Left ventricle myocardium inferior (tissue), 1 donor: ENCODE data around the gene CALM3. TPM values are rescaled to one million over a fixed set of nuclear protein-coding genes. Genes with fewer than 3 reads are reported as not detected.
A peak's percentile ranks its signal among the peaks of the same experiment; 100 is the strongest.

ENCODE experiments used
- DNase-seq: peaks from one replicate; pipeline ENCODE4 v3.0.0-alpha.2; 2020
- H3K27ac ChIP-seq: fragments of 200-600 bp; replicated peaks from 2 replicates; pipeline ENCODE4 v1.8.0; 2021
- H3K27me3 ChIP-seq: fragments of 200-600 bp; 2 replicates; pipeline ENCODE4 v1.8.0; 2021; ENCODE audit warnings: low read depth
- H3K36me3 ChIP-seq: fragments of 200-600 bp; 2 replicates; pipeline ENCODE4 v1.8.0; 2021
- H3K4me1 ChIP-seq: fragments of 200-600 bp; 2 replicates; pipeline ENCODE4 v1.8.0; 2021
- H3K4me3 ChIP-seq: fragments of 200-600 bp; 2 replicates; pipeline ENCODE4 v1.8.0; 2021; ENCODE audit warnings: mild to moderate bottlenecking, moderate library complexity
- H3K9me3 ChIP-seq: fragments of 200-600 bp; replicated peaks from 2 replicates; pipeline ENCODE4 v1.8.0; 2021
- CTCF ChIP-seq: fragments of 200-600 bp; IDR thresholded peaks from 2 replicates; pipeline ENCODE4 v1.8.0; 2021; ENCODE audit warnings: antibody characterized with exemption, mild to moderate bottlenecking, borderline replicate concordance
- intact Hi-C: fragments of 100-400 bp; cut with micrococcal nuclease; formaldehyde crosslinking; loops from one replicate; pipeline ENCODE4 v1.11.0; 2022
- total RNA-seq: library from RNA; stranded (reverse); fragmentation: NEBNext Ultra II Directional; extraction: Animal tissue kit (Norgen Biotek cat#: 25700); gene quantifications from one replicate; pipeline ENCODE4 v1.2.1, GENCODE V29; 2021
- donor health status: DM: no; HTN: yes; CAD: no; lungs with severe emphysema.

The CALM3 gene
- total RNA-seq, 1 donor from 2014 or later, result 294 TPM

- intact Hi-C loops, result no loop called here
- Histone ChIP-seq H3K27ac (no peak overlapping the region), H3K4me3 (peak overlapping the region; percentile 58), H3K9me3 (no peaks in the 10 kb centered on the region), H3K4me1 (peaks cover 45% of the 10 kb centered on the region), H3K36me3 (no peaks in the 10 kb centered on the region), H3K27me3 (peaks cover 34% of the 10 kb centered on the region)
- TF ChIP-seq CTCF, result no peak
- DNase-seq, result no peak
These were observed 33.6 kb downstream of the CALM3 start for GRCh38 chr19:46634656-46635218.

GRCh38 chr19:46635920-46636761 lies 35.0 kb downstream of the CALM3 start, which contains the start of gene GNG8:
Gene GNG8 (minus strand): TSS chr19:46636202. CDS start chr19:46634682, 1,520 bp downstream.
- H3K27ac ChIP-seq, result no peak within 1 kb of the TSS
- intact Hi-C loops, result no loop called here
- no peaks in the 10 kb centered on the region for H3K9me3 ChIP-seq
- peaks cover 38% of the 10 kb centered on the region for H3K4me1 ChIP-seq
- no peak within 1 kb of the TSS for H3K4me3 ChIP-seq
- no peaks in the 10 kb centered on the region for H3K36me3 ChIP-seq
- H3K27me3 ChIP-seq, result peaks cover 48% of the 10 kb centered on the region
- DNase-seq, result no peak
- TF ChIP-seq CTCF, result no peak

GRCh38 chr19:46637224-46637623 lies 36.1 kb downstream of the CALM3 start:
- no peak overlapping the region for H3K4me3 ChIP-seq
- no peak overlapping the region for H3K27ac ChIP-seq
- TF ChIP-seq CTCF, result no peak
- H3K9me3 ChIP-seq, result no peaks in the 10 kb centered on the region
- intact Hi-C loops, result no loop called here
- no peaks in the 10 kb centered on the region for H3K36me3 ChIP-seq
- H3K27me3 ChIP-seq, result peaks cover 54% of the 10 kb centered on the region
- DNase-seq, result no peak
- H3K4me1 ChIP-seq, result peaks cover 38% of the 10 kb centered on the region

GRCh38 chr19:46639358-46640182 lies 38.4 kb downstream of the CALM3 start:
- H3K27ac ChIP-seq, result peak overlapping the region; percentile 78
- no peaks in the 10 kb centered on the region for H3K36me3 ChIP-seq
- peaks cover 28% of the 10 kb centered on the region for H3K4me1 ChIP-seq
- peaks cover 35% of the 10 kb centered on the region for H3K27me3 ChIP-seq
- H3K4me3 ChIP-seq, result peak overlapping the region; percentile 63
- H3K9me3 ChIP-seq, result no peaks in the 10 kb centered on the region
- peak; percentile 60 for DNase-seq
- intact Hi-C loops, result no loop called here
- TF ChIP-seq CTCF, result no peak

GRCh38 chr19:46640656-46641055 lies 39.5 kb downstream of the CALM3 start:
- H3K4me1 ChIP-seq, result peaks cover 28% of the 10 kb centered on the region
- DNase-seq, result no peak
- no peak overlapping the region for H3K4me3 ChIP-seq
- no peak for TF ChIP-seq CTCF
- H3K27me3 ChIP-seq, result peaks cover 28% of the 10 kb centered on the region
- H3K9me3 ChIP-seq, result no peaks in the 10 kb centered on the region
- no peak overlapping the region for H3K27ac ChIP-seq
- no peaks in the 10 kb centered on the region for H3K36me3 ChIP-seq
- intact Hi-C loops, result no loop called here
